Dermis microvascular lymphatic vessel endothelial cell (primary cell): Measurements from ENCODE around the gene ANKS1B. TPM values are rescaled to one million over a fixed set of nuclear protein-coding genes. Genes with fewer than 3 reads are reported as not detected.
A peak's percentile ranks its signal among the peaks of the same experiment; 100 is the strongest.
"Not testable (repeated sequence)": the region's sequence is repeated elsewhere in the genome, so short reads cannot be mapped to it uniquely, and the experiment has no call there.

ENCODE experiments used
- DNase-seq, 2 donors: peaks; one replicate each; pipeline versions ENCODE4 v3.0.0 to v3.0.0-alpha.2; 2010; ENCODE audit warnings: low read depth in 2 of 2
- total RNA-seq: library from RNA; depleted of rRNA; stranded (reverse); fragments of >200 nt; gene quantifications from 2 replicates; pipeline ENCODE4 v1.2.1, GENCODE V29; 2014

ANKS1B gene
- 0.13 and 0.38 TPM in 2 replicates for total RNA-seq

- DNase-seq, result peak in 1 of 2 donors; percentile 48
Measured at GRCh38 chr12:99984271-99985128, at the start of gene ANKS1B. Gene ANKS1B, minus strand, starts transcription at chr12:99984936. Its CDS starts 699 bp downstream, at chr12:99984237.

GRCh38 chr12:100031836-100032235 lies 47.1 kb upstream of the ANKS1B start:
- DNase-seq, result no peak

GRCh38 chr12:100027671-100028070 lies 42.9 kb upstream of the ANKS1B start:
- DNase-seq, result no peak

GRCh38 chr12:100026241-100026640 lies 41.5 kb upstream of the ANKS1B start:
- peak in 1 of 2 donors; percentile 48 for DNase-seq

GRCh38 chr12:100024974-100025555 lies 40.3 kb upstream of the ANKS1B start:
- DNase-seq, result peak in 1 of 2 donors; percentile 41

- DNase-seq, result no peak
Measured at GRCh38 chr12:100020370-100020769, 35.6 kb upstream of the ANKS1B start.

GRCh38 chr12:100017056-100017455 lies 32.3 kb upstream of the ANKS1B start:
- no peak for DNase-seq

- not testable (repeated sequence) for DNase-seq
Measured at GRCh38 chr12:100016304-100016703, 31.6 kb upstream of the ANKS1B start.

- not testable (repeated sequence) for DNase-seq
Measured at GRCh38 chr12:100005846-100006245, 21.1 kb upstream of the ANKS1B start.

- DNase-seq, result no peak
Measured at GRCh38 chr12:99997806-99998205, 13.1 kb upstream of the ANKS1B start.

GRCh38 chr12:99996095-99996494 lies 11.4 kb upstream of the ANKS1B start:
- DNase-seq, result no peak

- DNase-seq, result no peak
Measured at GRCh38 chr12:99985631-99986030, 895 bp upstream of the ANKS1B start.

- no peak for DNase-seq
Measured at GRCh38 chr12:99985129-99985570, 414 bp upstream of the ANKS1B start.

- DNase-seq, result no peak
Measured at GRCh38 chr12:99983456-99984258, 1.1 kb downstream of the ANKS1B start.

- no peak for DNase-seq
Measured at GRCh38 chr12:99981639-99982190, 3.0 kb downstream of the ANKS1B start.

- DNase-seq, result no peak
Measured at GRCh38 chr12:99979471-99979870, 5.3 kb downstream of the ANKS1B start.

GRCh38 chr12:99978152-99978551 lies 6.6 kb downstream of the ANKS1B start:
- DNase-seq, result no peak

GRCh38 chr12:99977550-99977949 lies 7.2 kb downstream of the ANKS1B start:
- no peak for DNase-seq

- no peak for DNase-seq
Measured at GRCh38 chr12:99976762-99977161, 8.0 kb downstream of the ANKS1B start.

- DNase-seq, result no peak
Measured at GRCh38 chr12:99975321-99975720, 9.4 kb downstream of the ANKS1B start.

- no peak for DNase-seq
Measured at GRCh38 chr12:99974146-99974545, 10.6 kb downstream of the ANKS1B start.

- no peak for DNase-seq
Measured at GRCh38 chr12:99966429-99966828, 18.3 kb downstream of the ANKS1B start.
